ENCODE results near the gene WDR37.
"Not testable (repeated sequence)": the region's sequence is repeated elsewhere in the genome, so short reads cannot be mapped to it uniquely, and the experiment has no call there.

Gene WDR37

GRCh38 chr10:1044146-1044545 lies 12.0 kb upstream of the WDR37 start:
- no peak for DNase-seq

- no peak for DNase-seq
These were observed 11.2 kb upstream of the WDR37 start for GRCh38 chr10:1044964-1045363.

- DNase-seq, result no peak
These were observed 10.8 kb upstream of the WDR37 start for GRCh38 chr10:1045415-1045814.

- DNase-seq, result no peak
These were observed 8.2 kb upstream of the WDR37 start for GRCh38 chr10:1047937-1048336.

- DNase-seq, result no peak
These were observed 7.8 kb upstream of the WDR37 start for GRCh38 chr10:1048349-1048731.

GRCh38 chr10:1048732-1049424 lies 7.3 kb upstream of the WDR37 start, which contains the start of gene IDI1:
Gene IDI1 (minus strand): TSS chr10:1049119. CDS start chr10:1049003, 116 bp downstream.
- peak; percentile 93 for DNase-seq

GRCh38 chr10:1049425-1049958 lies 6.7 kb upstream of the WDR37 start:
- DNase-seq, result no peak

GRCh38 chr10:1050145-1050544 lies 6.0 kb upstream of the WDR37 start:
- no peak for DNase-seq

GRCh38 chr10:1050554-1050953 lies 5.6 kb upstream of the WDR37 start:
- DNase-seq, result no peak

- DNase-seq, result no peak
These were observed 1.5 kb upstream of the WDR37 start for GRCh38 chr10:1054684-1055083.

- no peak for DNase-seq
These were observed 997 bp downstream of the WDR37 start for GRCh38 chr10:1057106-1057657.

GRCh38 chr10:1058017-1058416 lies 1.8 kb downstream of the WDR37 start:
- no peak for DNase-seq

GRCh38 chr10:1059902-1060301 lies 3.7 kb downstream of the WDR37 start:
- no peak for DNase-seq

- no peak for DNase-seq
These were observed 6.0 kb downstream of the WDR37 start for GRCh38 chr10:1061930-1062774.

GRCh38 chr10:1063232-1063865 lies 7.2 kb downstream of the WDR37 start:
- DNase-seq, result no peak

GRCh38 chr10:1064964-1065247 lies 8.7 kb downstream of the WDR37 start:
- DNase-seq, result no peak

- DNase-seq, result not testable (repeated sequence)
These were observed 10.5 kb downstream of the WDR37 start for GRCh38 chr10:1066734-1067133.

GRCh38 chr10:1068380-1069361 lies 12.5 kb downstream of the WDR37 start:
- no peak for DNase-seq

- no peak for DNase-seq
These were observed 14.7 kb downstream of the WDR37 start for GRCh38 chr10:1070919-1071318.

- no peak for DNase-seq
These were observed 18.0 kb downstream of the WDR37 start for GRCh38 chr10:1074052-1074747.

GRCh38 chr10:1074748-1075308 lies 18.6 kb downstream of the WDR37 start:
- DNase-seq, result no peak

Data from NCI-H1694 treated with DMSO at 0.1 percent for 48 hours (cell line).